ENCODE measurements around the gene GNAQ. TPM values are rescaled to one million over a fixed set of nuclear protein-coding genes. Genes with fewer than 3 reads are reported as not detected.
A peak's percentile ranks its signal among the peaks of the same experiment; 100 is the strongest.

GNAQ gene
- total RNA-seq, 1 experiment from 2014 or later = 55.5 TPM

DNA sequence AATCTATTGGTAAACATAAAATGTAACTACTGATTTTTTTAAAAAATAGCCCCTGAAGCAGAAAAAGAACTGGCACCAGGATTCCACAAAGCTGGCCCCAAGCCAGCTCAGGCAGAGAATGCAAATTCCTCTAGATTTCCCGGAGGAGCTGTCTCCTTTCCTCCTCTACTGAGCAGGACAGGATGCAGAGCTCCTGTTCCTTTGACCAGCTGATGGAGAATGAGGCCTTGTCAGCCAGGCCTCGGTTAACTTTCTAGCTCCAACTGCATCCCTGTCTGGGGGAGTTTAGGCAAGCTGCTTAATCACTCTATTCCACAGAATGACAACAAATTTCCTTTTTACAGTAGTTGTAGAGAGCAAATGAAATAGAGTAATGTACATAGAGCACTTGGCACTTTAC is 155.5 kb downstream of the GNAQ start:
- TF ChIP-seq SMAD4 (CRISPR knock-in tag; IDR thresholded peaks at IDR 0.05) (no peak), TEAD1 (CRISPR knock-in tag; IDR thresholded peaks at IDR 0.05) (no peak)
- H3K4me1 Mint-ChIP-seq = peaks cover 34% of the 10 kb centered on the region
- no peak for DNase-seq (ENCODE audit: low spot score)
- no peaks in the 10 kb centered on the region for H3K27me3 Mint-ChIP-seq (ENCODE audit: low read depth)
- no peak overlapping the region for H3K4me3 Mint-ChIP-seq
- no peaks in the 10 kb centered on the region for H3K9me3 Mint-ChIP-seq
- CTCF ChIA-PET = interaction anchor here (0.8 to 1.4 kb wide), 3 partner anchors 13 to 101 kb away, joined by 3 to 5 read pairs (median 3); no protein-coding TSS in a partner anchor
- no peak overlapping the region for H3K27ac Mint-ChIP-seq
- no peaks in the 10 kb centered on the region for H3K36me3 Mint-ChIP-seq
- POLR2A ChIA-PET = no interaction called here
- ATAC-seq = peak; percentile 80

DNA sequence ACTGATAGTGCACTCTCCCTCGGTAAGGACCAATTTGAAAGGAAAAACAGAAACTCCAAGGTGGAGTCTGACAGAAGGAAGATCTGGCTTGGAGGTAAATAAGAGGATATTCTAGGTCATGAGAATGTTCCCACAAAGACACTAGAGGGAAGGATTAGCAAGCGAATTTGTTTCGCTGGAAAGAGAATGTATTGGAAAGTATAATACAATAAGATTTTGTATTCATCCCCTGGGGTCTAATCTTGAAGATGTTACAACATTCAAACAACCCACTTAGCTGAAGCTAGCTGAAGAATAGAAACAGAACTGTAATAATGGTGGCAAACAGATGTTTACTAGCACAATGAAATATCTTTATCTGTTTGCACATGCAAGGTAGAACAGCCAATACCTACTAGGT is 158.7 kb downstream of the GNAQ start:
- DNase-seq (ENCODE audit: low spot score) (no peak), ATAC-seq (no peak)
- ChIA-PET POLR2A (no interaction called here), CTCF (no interaction called here)
- Mint-ChIP-seq H3K4me3 (no peak overlapping the region), H3K36me3 (no peaks in the 10 kb centered on the region), H3K4me1 (peaks cover 30% of the 10 kb centered on the region), H3K27ac (peak overlapping the region; percentile 74; the same call in 1 of the 2 replicates), H3K9me3 (no peaks in the 10 kb centered on the region), H3K27me3 (ENCODE audit: low read depth) (no peaks in the 10 kb centered on the region)
- TF ChIP-seq FOXP4 (CRISPR knock-in tag; IDR thresholded peaks at IDR 0.05) (no peak), EMX1 (CRISPR knock-in tag; IDR thresholded peaks at IDR 0.05) (no peak), USF1 (CRISPR knock-in tag; IDR thresholded peaks at IDR 0.05) (no peak), ATF3 (CRISPR knock-in tag; conservative IDR thresholded peaks at IDR 0.05) (no peak), NR2C2 (CRISPR knock-in tag; IDR thresholded peaks at IDR 0.05) (no peak), SP1 (CRISPR knock-in tag; conservative IDR thresholded peaks at IDR 0.05) (no peak), CDX4 (CRISPR knock-in tag; IDR thresholded peaks at IDR 0.05; ENCODE audit: borderline replicate concordance) (no peak), CREB1 (CRISPR knock-in tag; IDR thresholded peaks at IDR 0.05) (no peak), ELF4 (CRISPR knock-in tag; IDR thresholded peaks at IDR 0.05; ENCODE audit: low read depth) (no peak), FOXP1 (CRISPR knock-in tag; IDR thresholded peaks at IDR 0.05; ENCODE audit: borderline replicate concordance) (no peak), CREM (CRISPR knock-in tag; IDR thresholded peaks at IDR 0.05) (no peak), ZNF219 (CRISPR knock-in tag; IDR thresholded peaks at IDR 0.05; ENCODE audit: borderline replicate concordance) (no peak), MLX (CRISPR knock-in tag; IDR thresholded peaks at IDR 0.05) (no peak), ATF1 (CRISPR knock-in tag; IDR thresholded peaks at IDR 0.05) (no peak), ZNF232 (CRISPR knock-in tag; IDR thresholded peaks at IDR 0.05) (no peak)
- TF ChIP-seq, protein P1, sequence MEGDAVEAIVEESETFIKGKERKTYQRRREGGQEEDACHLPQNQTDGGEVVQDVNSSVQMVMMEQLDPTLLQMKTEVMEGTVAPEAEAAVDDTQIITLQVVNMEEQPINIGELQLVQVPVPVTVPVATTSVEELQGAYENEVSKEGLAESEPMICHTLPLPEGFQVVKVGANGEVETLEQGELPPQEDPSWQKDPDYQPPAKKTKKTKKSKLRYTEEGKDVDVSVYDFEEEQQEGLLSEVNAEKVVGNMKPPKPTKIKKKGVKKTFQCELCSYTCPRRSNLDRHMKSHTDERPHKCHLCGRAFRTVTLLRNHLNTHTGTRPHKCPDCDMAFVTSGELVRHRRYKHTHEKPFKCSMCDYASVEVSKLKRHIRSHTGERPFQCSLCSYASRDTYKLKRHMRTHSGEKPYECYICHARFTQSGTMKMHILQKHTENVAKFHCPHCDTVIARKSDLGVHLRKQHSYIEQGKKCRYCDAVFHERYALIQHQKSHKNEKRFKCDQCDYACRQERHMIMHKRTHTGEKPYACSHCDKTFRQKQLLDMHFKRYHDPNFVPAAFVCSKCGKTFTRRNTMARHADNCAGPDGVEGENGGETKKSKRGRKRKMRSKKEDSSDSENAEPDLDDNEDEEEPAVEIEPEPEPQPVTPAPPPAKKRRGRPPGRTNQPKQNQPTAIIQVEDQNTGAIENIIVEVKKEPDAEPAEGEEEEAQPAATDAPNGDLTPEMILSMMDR (IDR thresholded peaks at IDR 0.05) = no peak
- TF ChIP-seq, protein P2, sequence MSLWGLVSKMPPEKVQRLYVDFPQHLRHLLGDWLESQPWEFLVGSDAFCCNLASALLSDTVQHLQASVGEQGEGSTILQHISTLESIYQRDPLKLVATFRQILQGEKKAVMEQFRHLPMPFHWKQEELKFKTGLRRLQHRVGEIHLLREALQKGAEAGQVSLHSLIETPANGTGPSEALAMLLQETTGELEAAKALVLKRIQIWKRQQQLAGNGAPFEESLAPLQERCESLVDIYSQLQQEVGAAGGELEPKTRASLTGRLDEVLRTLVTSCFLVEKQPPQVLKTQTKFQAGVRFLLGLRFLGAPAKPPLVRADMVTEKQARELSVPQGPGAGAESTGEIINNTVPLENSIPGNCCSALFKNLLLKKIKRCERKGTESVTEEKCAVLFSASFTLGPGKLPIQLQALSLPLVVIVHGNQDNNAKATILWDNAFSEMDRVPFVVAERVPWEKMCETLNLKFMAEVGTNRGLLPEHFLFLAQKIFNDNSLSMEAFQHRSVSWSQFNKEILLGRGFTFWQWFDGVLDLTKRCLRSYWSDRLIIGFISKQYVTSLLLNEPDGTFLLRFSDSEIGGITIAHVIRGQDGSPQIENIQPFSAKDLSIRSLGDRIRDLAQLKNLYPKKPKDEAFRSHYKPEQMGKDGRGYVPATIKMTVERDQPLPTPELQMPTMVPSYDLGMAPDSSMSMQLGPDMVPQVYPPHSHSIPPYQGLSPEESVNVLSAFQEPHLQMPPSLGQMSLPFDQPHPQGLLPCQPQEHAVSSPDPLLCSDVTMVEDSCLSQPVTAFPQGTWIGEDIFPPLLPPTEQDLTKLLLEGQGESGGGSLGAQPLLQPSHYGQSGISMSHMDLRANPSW (CRISPR knock-in tag; conservative IDR thresholded peaks at IDR 0.05; ENCODE audit: low read depth) = no peak

Measured in WTC11 (cell line).